GM23338 (cell line): ENCODE results near the gene ENOX1. TPM values are rescaled to one million over a fixed set of nuclear protein-coding genes. Genes with fewer than 3 reads are reported as not detected.

Source experiments
- ATAC-seq: fragments of 200-7000 bp; cut with Tn5 transposase; 3 replicates; pipeline ENCODE4 v1.9.1; 2020
- DNase-seq: peaks from one replicate; pipeline ENCODE4 v3.0.0-alpha.2; 2015; ENCODE audit warnings: low spot score
- H2AFZ ChIP-seq: fragments of 200-600 bp; sonication (generic); 2 replicates; pipeline ENCODE4 v1.8.0; 2016; ENCODE audit warnings: antibody characterized with exemption, mild to moderate bottlenecking, moderate library complexity
- H3F3A ChIP-seq: fragments of 200-600 bp; sonication (generic); replicated peaks from 2 replicates; pipeline ENCODE4 v1.8.0; 2017; ENCODE audit warnings: antibody characterized with exemption, mixed run types, low read depth
- H3K27ac ChIP-seq: fragments of 200-600 bp; sonication (generic); 2 replicates; pipeline ENCODE4 v1.6.1; 2016; ENCODE audit warnings: low read depth
- H3K27me3 ChIP-seq: fragments of 200-600 bp; sonication (generic); 2 replicates; pipeline ENCODE4 v1.8.0; 2016; ENCODE audit warnings: mild to moderate bottlenecking, mixed run types, moderate library complexity; ENCODE audit not compliant: insufficient read depth
- H3K36me3 ChIP-seq: fragments of 200-600 bp; sonication (generic); 2 replicates; pipeline ENCODE4 v1.8.0; 2016; ENCODE audit warnings: mild to moderate bottlenecking; ENCODE audit not compliant: insufficient read depth
- H3K4me1 ChIP-seq: fragments of 200-600 bp; sonication (generic); 2 replicates; pipeline ENCODE4 v1.8.0; 2016; ENCODE audit warnings: mild to moderate bottlenecking, moderate library complexity; ENCODE audit not compliant: insufficient read depth
- H3K4me2 ChIP-seq: fragments of 200-600 bp; sonication (generic); 2 replicates; pipeline ENCODE4 v1.7.1; 2017; ENCODE audit warnings: mixed run types
- H3K4me3 ChIP-seq: fragments of 200-600 bp; sonication (generic); 2 replicates; pipeline ENCODE4 v1.6.1; 2016; ENCODE audit warnings: mixed run types
- H3K79me2 ChIP-seq: fragments of 200-600 bp; sonication (generic); replicated peaks from 2 replicates; pipeline ENCODE4 v1.8.0; 2017; ENCODE audit warnings: mild to moderate bottlenecking; ENCODE audit not compliant: insufficient read depth
- H3K9me2 ChIP-seq: fragments of 200-600 bp; sonication (generic); 2 replicates; pipeline ENCODE4 v1.8.0; 2017; ENCODE audit not compliant: insufficient read depth
- H4K20me1 ChIP-seq: fragments of 200-600 bp; sonication (generic); replicated peaks from 2 replicates; pipeline ENCODE4 v1.8.0; 2017; ENCODE audit warnings: mild to moderate bottlenecking; ENCODE audit not compliant: insufficient read depth
- H3K27ac Mint-ChIP-seq: 2 replicates; pipeline ENCODE4 v1.8.0; 2020; ENCODE audit warnings: inconsistent platforms, mild to moderate bottlenecking, moderate library complexity, mixed read lengths
- H3K27me3 Mint-ChIP-seq: 3 replicates; pipeline ENCODE4 v1.8.0; 2022; ENCODE audit warnings: low read depth, mild to moderate bottlenecking, moderate library complexity, mixed read lengths, inconsistent platforms; ENCODE audit not compliant: insufficient read depth, poor library complexity
- H3K36me3 Mint-ChIP-seq: 3 replicates; pipeline ENCODE4 v1.8.0; 2021; ENCODE audit warnings: low read depth, mild to moderate bottlenecking, inconsistent platforms, moderate library complexity, mixed read lengths
- H3K4me1 Mint-ChIP-seq: 3 replicates; pipeline ENCODE4 v1.8.0; 2020; ENCODE audit warnings: mild to moderate bottlenecking, inconsistent platforms, mixed read lengths
- H3K4me3 Mint-ChIP-seq: 3 replicates; pipeline ENCODE4 v1.8.0; 2021; ENCODE audit warnings: moderate library complexity, mild to moderate bottlenecking, inconsistent platforms, mixed read lengths
- H3K9me3 Mint-ChIP-seq: 3 replicates; pipeline ENCODE4 v1.8.0; 2020; ENCODE audit warnings: moderate library complexity, mild to moderate bottlenecking, inconsistent platforms, mixed read lengths
- CREB1 ChIP-seq: fragments of 250-450 bp; sonication (Bioruptor Pico); IDR thresholded peaks from 2 replicates; pipeline ENCODE4 v1.5.0; 2020; ENCODE audit warnings: low read depth, mild to moderate bottlenecking, moderate library complexity
- EZH2 ChIP-seq: fragments of 200-600 bp; sonication (generic); IDR thresholded peaks from one replicate; pipeline ENCODE4 v1.8.0; 2017; ENCODE audit warnings: antibody characterized with exemption, mild to moderate bottlenecking, low read depth; ENCODE audit not compliant: unreplicated experiment
- EZH2phosphoT487 ChIP-seq: fragments of 200-600 bp; sonication (generic); IDR thresholded peaks from one replicate; pipeline ENCODE4 v1.8.1; 2018; ENCODE audit warnings: antibody characterized with exemption; ENCODE audit not compliant: unreplicated experiment
- JUNB ChIP-seq: IDR thresholded peaks from one replicate; pipeline ENCODE4 v1.6.1; 2016; ENCODE audit warnings: antibody characterized with exemption; ENCODE audit not compliant: unreplicated experiment
- STAT1 ChIP-seq: IDR thresholded peaks from one replicate; pipeline ENCODE4 v1.6.1; 2016; ENCODE audit warnings: antibody characterized with exemption; ENCODE audit not compliant: unreplicated experiment
- ZNF114 ChIP-seq: fragments of 250-450 bp; sonication (Bioruptor Pico); IDR thresholded peaks from 2 replicates; pipeline ENCODE4 v1.5.0; 2020; ENCODE audit warnings: mild to moderate bottlenecking, moderate library complexity
- ZNF331 ChIP-seq: fragments of 250-450 bp; sonication (Bioruptor Pico); IDR thresholded peaks from 2 replicates; pipeline ENCODE4 v1.5.0; 2020; ENCODE audit warnings: low read depth, mild to moderate bottlenecking, moderate library complexity
- polyA plus RNA-seq: library from polyadenylated mRNA; unstranded; fragments of >200 nt; fragmentation: Nextera tagmentation; extraction: Ambion mirVana; gene quantifications from 2 replicates; pipeline ENCODE4 v1.2.1, GENCODE V29; 2016
- total RNA-seq: library from RNA; depleted of rRNA; stranded (reverse); fragments of >200 nt; shearing (Covaris generic); gene quantifications from 2 replicates; pipeline ENCODE4 v1.2.3, GENCODE V29; 2014
- TF ChIP-seq, protein P1 (sequence below): fragments of 250-450 bp; sonication (Bioruptor Pico); IDR thresholded peaks from 2 replicates; pipeline ENCODE4 v1.5.0; 2020; ENCODE audit warnings: mild to moderate bottlenecking, moderate library complexity
- TF ChIP-seq, protein P2 (sequence below): IDR thresholded peaks from 2 replicates; pipeline ENCODE4 v1.6.1; 2016; ENCODE audit warnings: antibody characterized with exemption
- TF ChIP-seq, protein P3 (sequence below): IDR thresholded peaks from one replicate; pipeline ENCODE4 v1.6.1; 2018; ENCODE audit warnings: antibody characterized with exemption; ENCODE audit not compliant: unreplicated experiment
- TF ChIP-seq, protein P4 (sequence below), 2 experiments: fragments of 200-600 bp in 1 of 2; sonication (generic) in 1 of 2; conservative IDR thresholded peaks; 2 replicates each; pipeline versions ENCODE4 v1.5.1 to v1.6.1; 2016 to 2017; ENCODE audit warnings: antibody characterized with exemption in 2 of 2, low read depth in 2 of 2, mild to moderate bottlenecking in 2 of 2, moderate library complexity in 1 of 2

Gene ENOX1
- total and polyA plus RNA-seq, 2 experiments from 2014 or later: 0.66 to 0.81 TPM

DNA sequence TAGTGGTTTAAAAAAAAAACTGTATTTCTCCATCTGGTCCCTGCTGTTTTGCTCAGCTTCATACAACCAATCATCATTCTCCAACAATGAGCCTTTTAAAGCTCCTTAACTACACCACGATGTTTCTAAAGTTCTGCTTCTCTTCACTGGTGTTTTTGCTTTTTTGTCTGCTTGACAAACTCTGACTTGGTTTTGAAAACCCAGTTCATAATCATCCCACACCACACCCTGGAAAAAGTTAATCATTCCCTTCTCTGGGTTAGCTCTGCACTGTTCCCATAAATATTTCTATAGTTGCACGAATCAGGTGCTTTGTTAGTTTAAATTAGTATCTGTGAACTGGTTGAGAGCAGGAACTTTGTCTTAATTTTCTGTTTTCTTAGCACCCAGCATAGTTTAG, 217.1 kb downstream of the ENOX1 start:
- Histone ChIP-seq H3K27ac (no peak overlapping the region), H3K79me2 (no peaks in the 10 kb centered on the region), H2AFZ (no peak overlapping the region), H3K4me3 (no peak overlapping the region), H3K36me3 (no peaks in the 10 kb centered on the region), H3K4me1 (peaks cover 6% of the 10 kb centered on the region; the same call in 1 of the 2 replicates), H4K20me1 (no peaks in the 10 kb centered on the region), H3K27me3 (no peaks in the 10 kb centered on the region), H3K9me2 (no peaks in the 10 kb centered on the region), H3F3A (no peaks in the 10 kb centered on the region), H3K4me2 (no peak overlapping the region)
- Mint-ChIP-seq H3K27ac (no peak overlapping the region), H3K36me3 (no peaks in the 10 kb centered on the region), H3K9me3 (no peaks in the 10 kb centered on the region), H3K27me3 (no peaks in the 10 kb centered on the region), H3K4me3 (no peak overlapping the region), H3K4me1 (peaks cover 13% of the 10 kb centered on the region)
- TF ChIP-seq EZH2 (no peak), ZNF331 (CRISPR knock-in tag) (no peak), JUNB (no peak), EZH2phosphoT487 (no peak), ZNF114 (CRISPR knock-in tag) (no peak), CREB1 (CRISPR knock-in tag) (no peak), STAT1 (no peak)
- TF ChIP-seq, protein P1, sequence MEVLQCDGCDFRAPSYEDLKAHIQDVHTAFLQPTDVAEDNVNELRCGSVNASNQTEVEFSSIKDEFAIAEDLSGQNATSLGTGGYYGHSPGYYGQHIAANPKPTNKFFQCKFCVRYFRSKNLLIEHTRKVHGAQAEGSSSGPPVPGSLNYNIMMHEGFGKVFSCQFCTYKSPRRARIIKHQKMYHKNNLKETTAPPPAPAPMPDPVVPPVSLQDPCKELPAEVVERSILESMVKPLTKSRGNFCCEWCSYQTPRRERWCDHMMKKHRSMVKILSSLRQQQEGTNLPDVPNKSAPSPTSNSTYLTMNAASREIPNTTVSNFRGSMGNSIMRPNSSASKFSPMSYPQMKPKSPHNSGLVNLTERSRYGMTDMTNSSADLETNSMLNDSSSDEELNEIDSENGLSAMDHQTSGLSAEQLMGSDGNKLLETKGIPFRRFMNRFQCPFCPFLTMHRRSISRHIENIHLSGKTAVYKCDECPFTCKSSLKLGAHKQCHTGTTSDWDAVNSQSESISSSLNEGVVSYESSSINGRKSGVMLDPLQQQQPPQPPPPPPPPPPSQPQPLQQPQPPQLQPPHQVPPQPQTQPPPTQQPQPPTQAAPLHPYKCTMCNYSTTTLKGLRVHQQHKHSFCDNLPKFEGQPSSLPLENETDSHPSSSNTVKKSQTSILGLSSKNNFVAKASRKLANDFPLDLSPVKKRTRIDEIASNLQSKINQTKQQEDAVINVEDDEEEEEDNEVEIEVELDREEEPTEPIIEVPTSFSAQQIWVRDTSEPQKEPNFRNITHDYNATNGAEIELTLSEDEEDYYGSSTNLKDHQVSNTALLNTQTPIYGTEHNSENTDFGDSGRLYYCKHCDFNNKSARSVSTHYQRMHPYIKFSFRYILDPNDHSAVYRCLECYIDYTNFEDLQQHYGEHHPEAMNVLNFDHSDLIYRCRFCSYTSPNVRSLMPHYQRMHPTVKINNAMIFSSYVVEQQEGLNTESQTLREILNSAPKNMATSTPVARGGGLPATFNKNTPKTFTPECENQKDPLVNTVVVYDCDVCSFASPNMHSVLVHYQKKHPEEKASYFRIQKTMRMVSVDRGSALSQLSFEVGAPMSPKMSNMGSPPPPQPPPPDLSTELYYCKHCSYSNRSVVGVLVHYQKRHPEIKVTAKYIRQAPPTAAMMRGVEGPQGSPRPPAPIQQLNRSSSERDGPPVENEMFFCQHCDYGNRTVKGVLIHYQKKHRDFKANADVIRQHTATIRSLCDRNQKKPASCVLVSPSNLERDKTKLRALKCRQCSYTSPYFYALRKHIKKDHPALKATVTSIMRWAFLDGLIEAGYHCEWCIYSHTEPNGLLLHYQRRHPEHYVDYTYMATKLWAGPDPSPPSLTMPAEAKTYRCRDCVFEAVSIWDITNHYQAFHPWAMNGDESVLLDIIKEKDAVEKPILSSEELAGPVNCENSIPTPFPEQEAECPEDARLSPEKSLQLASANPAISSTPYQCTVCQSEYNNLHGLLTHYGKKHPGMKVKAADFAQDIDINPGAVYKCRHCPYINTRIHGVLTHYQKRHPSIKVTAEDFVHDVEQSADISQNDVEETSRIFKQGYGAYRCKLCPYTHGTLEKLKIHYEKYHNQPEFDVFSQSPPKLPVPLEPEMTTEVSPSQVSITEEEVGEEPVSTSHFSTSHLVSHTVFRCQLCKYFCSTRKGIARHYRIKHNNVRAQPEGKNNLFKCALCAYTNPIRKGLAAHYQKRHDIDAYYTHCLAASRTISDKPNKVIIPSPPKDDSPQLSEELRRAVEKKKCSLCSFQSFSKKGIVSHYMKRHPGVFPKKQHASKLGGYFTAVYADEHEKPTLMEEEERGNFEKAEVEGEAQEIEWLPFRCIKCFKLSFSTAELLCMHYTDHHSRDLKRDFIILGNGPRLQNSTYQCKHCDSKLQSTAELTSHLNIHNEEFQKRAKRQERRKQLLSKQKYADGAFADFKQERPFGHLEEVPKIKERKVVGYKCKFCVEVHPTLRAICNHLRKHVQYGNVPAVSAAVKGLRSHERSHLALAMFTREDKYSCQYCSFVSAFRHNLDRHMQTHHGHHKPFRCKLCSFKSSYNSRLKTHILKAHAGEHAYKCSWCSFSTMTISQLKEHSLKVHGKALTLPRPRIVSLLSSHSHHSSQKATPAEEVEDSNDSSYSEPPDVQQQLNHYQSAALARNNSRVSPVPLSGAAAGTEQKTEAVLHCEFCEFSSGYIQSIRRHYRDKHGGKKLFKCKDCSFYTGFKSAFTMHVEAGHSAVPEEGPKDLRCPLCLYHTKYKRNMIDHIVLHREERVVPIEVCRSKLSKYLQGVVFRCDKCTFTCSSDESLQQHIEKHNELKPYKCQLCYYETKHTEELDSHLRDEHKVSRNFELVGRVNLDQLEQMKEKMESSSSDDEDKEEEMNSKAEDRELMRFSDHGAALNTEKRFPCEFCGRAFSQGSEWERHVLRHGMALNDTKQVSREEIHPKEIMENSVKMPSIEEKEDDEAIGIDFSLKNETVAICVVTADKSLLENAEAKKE (CRISPR knock-in tag): no peak
- TF ChIP-seq, protein P2, sequence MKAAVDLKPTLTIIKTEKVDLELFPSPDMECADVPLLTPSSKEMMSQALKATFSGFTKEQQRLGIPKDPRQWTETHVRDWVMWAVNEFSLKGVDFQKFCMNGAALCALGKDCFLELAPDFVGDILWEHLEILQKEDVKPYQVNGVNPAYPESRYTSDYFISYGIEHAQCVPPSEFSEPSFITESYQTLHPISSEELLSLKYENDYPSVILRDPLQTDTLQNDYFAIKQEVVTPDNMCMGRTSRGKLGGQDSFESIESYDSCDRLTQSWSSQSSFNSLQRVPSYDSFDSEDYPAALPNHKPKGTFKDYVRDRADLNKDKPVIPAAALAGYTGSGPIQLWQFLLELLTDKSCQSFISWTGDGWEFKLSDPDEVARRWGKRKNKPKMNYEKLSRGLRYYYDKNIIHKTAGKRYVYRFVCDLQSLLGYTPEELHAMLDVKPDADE: no peak
- TF ChIP-seq, protein P3, sequence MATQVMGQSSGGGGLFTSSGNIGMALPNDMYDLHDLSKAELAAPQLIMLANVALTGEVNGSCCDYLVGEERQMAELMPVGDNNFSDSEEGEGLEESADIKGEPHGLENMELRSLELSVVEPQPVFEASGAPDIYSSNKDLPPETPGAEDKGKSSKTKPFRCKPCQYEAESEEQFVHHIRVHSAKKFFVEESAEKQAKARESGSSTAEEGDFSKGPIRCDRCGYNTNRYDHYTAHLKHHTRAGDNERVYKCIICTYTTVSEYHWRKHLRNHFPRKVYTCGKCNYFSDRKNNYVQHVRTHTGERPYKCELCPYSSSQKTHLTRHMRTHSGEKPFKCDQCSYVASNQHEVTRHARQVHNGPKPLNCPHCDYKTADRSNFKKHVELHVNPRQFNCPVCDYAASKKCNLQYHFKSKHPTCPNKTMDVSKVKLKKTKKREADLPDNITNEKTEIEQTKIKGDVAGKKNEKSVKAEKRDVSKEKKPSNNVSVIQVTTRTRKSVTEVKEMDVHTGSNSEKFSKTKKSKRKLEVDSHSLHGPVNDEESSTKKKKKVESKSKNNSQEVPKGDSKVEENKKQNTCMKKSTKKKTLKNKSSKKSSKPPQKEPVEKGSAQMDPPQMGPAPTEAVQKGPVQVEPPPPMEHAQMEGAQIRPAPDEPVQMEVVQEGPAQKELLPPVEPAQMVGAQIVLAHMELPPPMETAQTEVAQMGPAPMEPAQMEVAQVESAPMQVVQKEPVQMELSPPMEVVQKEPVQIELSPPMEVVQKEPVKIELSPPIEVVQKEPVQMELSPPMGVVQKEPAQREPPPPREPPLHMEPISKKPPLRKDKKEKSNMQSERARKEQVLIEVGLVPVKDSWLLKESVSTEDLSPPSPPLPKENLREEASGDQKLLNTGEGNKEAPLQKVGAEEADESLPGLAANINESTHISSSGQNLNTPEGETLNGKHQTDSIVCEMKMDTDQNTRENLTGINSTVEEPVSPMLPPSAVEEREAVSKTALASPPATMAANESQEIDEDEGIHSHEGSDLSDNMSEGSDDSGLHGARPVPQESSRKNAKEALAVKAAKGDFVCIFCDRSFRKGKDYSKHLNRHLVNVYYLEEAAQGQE: no peak
- TF ChIP-seq, protein P4, sequence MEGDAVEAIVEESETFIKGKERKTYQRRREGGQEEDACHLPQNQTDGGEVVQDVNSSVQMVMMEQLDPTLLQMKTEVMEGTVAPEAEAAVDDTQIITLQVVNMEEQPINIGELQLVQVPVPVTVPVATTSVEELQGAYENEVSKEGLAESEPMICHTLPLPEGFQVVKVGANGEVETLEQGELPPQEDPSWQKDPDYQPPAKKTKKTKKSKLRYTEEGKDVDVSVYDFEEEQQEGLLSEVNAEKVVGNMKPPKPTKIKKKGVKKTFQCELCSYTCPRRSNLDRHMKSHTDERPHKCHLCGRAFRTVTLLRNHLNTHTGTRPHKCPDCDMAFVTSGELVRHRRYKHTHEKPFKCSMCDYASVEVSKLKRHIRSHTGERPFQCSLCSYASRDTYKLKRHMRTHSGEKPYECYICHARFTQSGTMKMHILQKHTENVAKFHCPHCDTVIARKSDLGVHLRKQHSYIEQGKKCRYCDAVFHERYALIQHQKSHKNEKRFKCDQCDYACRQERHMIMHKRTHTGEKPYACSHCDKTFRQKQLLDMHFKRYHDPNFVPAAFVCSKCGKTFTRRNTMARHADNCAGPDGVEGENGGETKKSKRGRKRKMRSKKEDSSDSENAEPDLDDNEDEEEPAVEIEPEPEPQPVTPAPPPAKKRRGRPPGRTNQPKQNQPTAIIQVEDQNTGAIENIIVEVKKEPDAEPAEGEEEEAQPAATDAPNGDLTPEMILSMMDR (conservative IDR thresholded peaks at IDR 0.05; ENCODE audit: low read depth in 2 of 2): no peak
- no peak for DNase-seq
- ATAC-seq: no peak
